Effector memory CD8-positive, alpha-beta T cell (primary cell): ENCODE data around the gene FAF1.
"Not testable (repeated sequence)": the region's sequence is repeated elsewhere in the genome, so short reads cannot be mapped to it uniquely, and the experiment has no call there.

Experiments used
- ATAC-seq: fragments of 150-1000 bp; cut with Tn5 transposase; replicated peaks from 2 replicates; pipeline ENCODE4 v1.10.0; 2021; ENCODE audit warnings: mild to moderate bottlenecking, moderate library complexity
- DNase-seq, 3 experiments: peaks; one replicate each; pipeline ENCODE4 v3.0.0; 2021
- H3K27ac Mint-ChIP-seq, 2 donors: one replicate each; pipeline ENCODE4 v1.8.0; 2022; ENCODE audit warnings: mild to moderate bottlenecking in 2 of 2, mixed read lengths in 2 of 2, moderate library complexity in 2 of 2
- H3K27me3 Mint-ChIP-seq, 2 donors: one replicate each; pipeline ENCODE4 v1.8.0; 2022; ENCODE audit warnings: mixed read lengths in 2 of 2
- H3K36me3 Mint-ChIP-seq: one replicate; pipeline ENCODE4 v1.8.0; 2022; ENCODE audit warnings: mild to moderate bottlenecking, moderate library complexity, mixed read lengths; ENCODE audit not compliant: insufficient read depth
- H3K4me1 Mint-ChIP-seq, 2 donors: one replicate each; pipeline ENCODE4 v1.8.0; 2022; ENCODE audit warnings: low read depth in 2 of 2, mixed read lengths in 2 of 2
- H3K4me3 Mint-ChIP-seq, 2 donors: one replicate each; pipeline ENCODE4 v1.8.0; 2022; ENCODE audit warnings: mild to moderate bottlenecking in 2 of 2, mixed read lengths in 2 of 2, moderate library complexity in 2 of 2
- H3K9me3 Mint-ChIP-seq, 2 donors: one replicate each; pipeline ENCODE4 v1.8.0; 2022; ENCODE audit warnings: mixed read lengths in 2 of 2

The FAF1 gene

GRCh38 chr1:50724626-50725286 lies 235.3 kb downstream of the FAF1 start:
- DNase-seq (no peak), ATAC-seq (peak; percentile 89)
- Mint-ChIP-seq H3K9me3 (no peaks in the 10 kb centered on the region), H3K4me1 (peaks cover 27 to 31% of the 10 kb centered on the region in 2 donors), H3K4me3 (peak overlapping the region; percentile 21 to 65), H3K36me3 (peaks cover 13% of the 10 kb centered on the region), H3K27ac (peak overlapping the region; percentile 84 to 89), H3K27me3 (no peaks in the 10 kb centered on the region)

- H3K4me1 Mint-ChIP-seq = peaks cover 25 to 27% of the 10 kb centered on the region in 2 donors
- ATAC-seq (no peak), DNase-seq (no peak)
- H3K27me3 Mint-ChIP-seq = no peaks in the 10 kb centered on the region
- peaks cover 10% of the 10 kb centered on the region for H3K36me3 Mint-ChIP-seq
- H3K9me3 Mint-ChIP-seq = no peaks in the 10 kb centered on the region
- no peak overlapping the region for H3K4me3 Mint-ChIP-seq
- peak overlapping the region in 1 of 2 donors; percentile 85 for H3K27ac Mint-ChIP-seq
Measured at GRCh38 chr1:50720457-50721053, 239.5 kb downstream of the FAF1 start.

GRCh38 chr1:50719126-50719525 lies 240.9 kb downstream of the FAF1 start:
- peaks cover 10% of the 10 kb centered on the region for H3K36me3 Mint-ChIP-seq

GRCh38 chr1:50717327-50717726 lies 242.7 kb downstream of the FAF1 start:
- no peak for DNase-seq
- Mint-ChIP-seq H3K4me1 (peaks cover 0 to 3% of the 10 kb centered on the region in 2 donors), H3K27ac (no peak overlapping the region), H3K4me3 (no peak overlapping the region), H3K27me3 (no peaks in the 10 kb centered on the region), H3K36me3 (peaks cover 10% of the 10 kb centered on the region), H3K9me3 (no peaks in the 10 kb centered on the region)
- no peak for ATAC-seq

More at GRCh38 chr1:50719126-50719525, 240.9 kb downstream of the FAF1 start:
- Mint-ChIP-seq H3K27me3 (no peaks in the 10 kb centered on the region), H3K4me1 (peaks cover 11 to 16% of the 10 kb centered on the region in 2 donors), H3K27ac (no peak overlapping the region), H3K9me3 (no peaks in the 10 kb centered on the region), H3K4me3 (no peak overlapping the region)
- no peak for DNase-seq
- ATAC-seq = no peak

- H3K4me3 Mint-ChIP-seq, DNase-seq, H3K27me3 Mint-ChIP-seq, ATAC-seq, H3K36me3 Mint-ChIP-seq, H3K27ac Mint-ChIP-seq, H3K9me3 Mint-ChIP-seq, H3K4me1 Mint-ChIP-seq: not testable (repeated sequence)
Measured at GRCh38 chr1:50716455-50716854, 243.6 kb downstream of the FAF1 start.

- ATAC-seq = no peak
- peaks cover 0 to 7% of the 10 kb centered on the region in 2 donors for H3K4me1 Mint-ChIP-seq
- peaks cover 5% of the 10 kb centered on the region for H3K36me3 Mint-ChIP-seq
- DNase-seq = no peak
- no peaks in the 10 kb centered on the region for H3K9me3 Mint-ChIP-seq
- H3K4me3 Mint-ChIP-seq = no peak overlapping the region
- no peak overlapping the region for H3K27ac Mint-ChIP-seq
- H3K27me3 Mint-ChIP-seq = no peaks in the 10 kb centered on the region
Measured at GRCh38 chr1:50710099-50710498, 250.0 kb downstream of the FAF1 start.

- Mint-ChIP-seq H3K36me3 (peaks cover 5% of the 10 kb centered on the region), H3K27ac (peak overlapping the region; percentile 7 to 90), H3K4me1 (peaks cover 4 to 7% of the 10 kb centered on the region in 2 donors), H3K4me3 (no peak overlapping the region), H3K9me3 (no peaks in the 10 kb centered on the region), H3K27me3 (no peaks in the 10 kb centered on the region)
- peak; percentile 27 for ATAC-seq
- DNase-seq = no peak
Measured at GRCh38 chr1:50707824-50708223, 252.2 kb downstream of the FAF1 start.

- DNase-seq (no peak), ATAC-seq (no peak)
- peaks cover 5% of the 10 kb centered on the region for H3K36me3 Mint-ChIP-seq
- no peak overlapping the region for H3K27ac Mint-ChIP-seq
- no peaks in the 10 kb centered on the region for H3K27me3 Mint-ChIP-seq
- H3K9me3 Mint-ChIP-seq = no peaks in the 10 kb centered on the region
- peaks cover 4 to 7% of the 10 kb centered on the region in 2 donors for H3K4me1 Mint-ChIP-seq
- H3K4me3 Mint-ChIP-seq = no peak overlapping the region
Measured at GRCh38 chr1:50705699-50706098, 254.4 kb downstream of the FAF1 start.

GRCh38 chr1:50705041-50705440 lies 255.0 kb downstream of the FAF1 start:
- DNase-seq = no peak
- H3K27me3 Mint-ChIP-seq = no peaks in the 10 kb centered on the region
- H3K9me3 Mint-ChIP-seq = no peaks in the 10 kb centered on the region
- H3K36me3 Mint-ChIP-seq = peaks cover 5% of the 10 kb centered on the region
- H3K27ac Mint-ChIP-seq = no peak overlapping the region
- H3K4me3 Mint-ChIP-seq = no peak overlapping the region
- H3K4me1 Mint-ChIP-seq = peaks cover 4 to 7% of the 10 kb centered on the region in 2 donors
- no peak for ATAC-seq

- DNase-seq = peak in 1 of 3 experiments; percentile 15
- ATAC-seq = peak; percentile 47
- H3K4me3 Mint-ChIP-seq = no peak overlapping the region
- H3K4me1 Mint-ChIP-seq = peaks cover 4 to 7% of the 10 kb centered on the region in 2 donors
- no peak overlapping the region for H3K27ac Mint-ChIP-seq
- no peaks in the 10 kb centered on the region for H3K27me3 Mint-ChIP-seq
- peaks cover 5% of the 10 kb centered on the region for H3K36me3 Mint-ChIP-seq
- no peaks in the 10 kb centered on the region for H3K9me3 Mint-ChIP-seq
Measured at GRCh38 chr1:50704126-50704525, 255.9 kb downstream of the FAF1 start.

- peaks cover 5% of the 10 kb centered on the region for H3K36me3 Mint-ChIP-seq
- DNase-seq = no peak
- H3K27ac Mint-ChIP-seq = no peak overlapping the region
- no peaks in the 10 kb centered on the region for H3K27me3 Mint-ChIP-seq
- H3K4me1 Mint-ChIP-seq = peaks cover 4% of the 10 kb centered on the region in 2 donors
- no peaks in the 10 kb centered on the region for H3K9me3 Mint-ChIP-seq
- no peak for ATAC-seq
- no peak overlapping the region for H3K4me3 Mint-ChIP-seq
Measured at GRCh38 chr1:50703240-50703639, 256.8 kb downstream of the FAF1 start.

- Mint-ChIP-seq H3K9me3 (no peaks in the 10 kb centered on the region), H3K27me3 (no peaks in the 10 kb centered on the region), H3K27ac (no peak overlapping the region), H3K4me3 (no peak overlapping the region), H3K4me1 (peaks cover 0 to 4% of the 10 kb centered on the region in 2 donors), H3K36me3 (no peaks in the 10 kb centered on the region)
- no peak for ATAC-seq
- no peak for DNase-seq
Measured at GRCh38 chr1:50702395-50702794, 257.7 kb downstream of the FAF1 start.

- no peaks in the 10 kb centered on the region for H3K36me3 Mint-ChIP-seq
- no peaks in the 10 kb centered on the region for H3K9me3 Mint-ChIP-seq
- H3K27me3 Mint-ChIP-seq = no peaks in the 10 kb centered on the region
- H3K4me3 Mint-ChIP-seq = no peak overlapping the region
- DNase-seq (no peak), ATAC-seq (no peak)
- no peak overlapping the region for H3K27ac Mint-ChIP-seq
- H3K4me1 Mint-ChIP-seq = peaks cover 0 to 4% of the 10 kb centered on the region in 2 donors
Measured at GRCh38 chr1:50701706-50702317, 258.3 kb downstream of the FAF1 start.

- ATAC-seq (no peak), DNase-seq (no peak)
- peaks cover 0 to 4% of the 10 kb centered on the region in 2 donors for H3K4me1 Mint-ChIP-seq
- H3K36me3 Mint-ChIP-seq = no peaks in the 10 kb centered on the region
- no peak overlapping the region for H3K4me3 Mint-ChIP-seq
- no peaks in the 10 kb centered on the region for H3K27me3 Mint-ChIP-seq
- peak overlapping the region in 1 of 2 donors; percentile 16 for H3K27ac Mint-ChIP-seq
- H3K9me3 Mint-ChIP-seq = no peaks in the 10 kb centered on the region
Measured at GRCh38 chr1:50700621-50701020, 259.4 kb downstream of the FAF1 start.
